NCI-H2171 treated with DMSO at 0.1 percent for 48 hours (cell line): ENCODE data around the gene RNF4.
A peak's percentile ranks its signal among the peaks of the same experiment; 100 is the strongest.
"Not testable (repeated sequence)": the region's sequence is repeated elsewhere in the genome, so short reads cannot be mapped to it uniquely, and the experiment has no call there.

Experiments used
- DNase-seq: peaks from one replicate; lab custom pipeline; 2025; lab: John Stamatoyannopoulos, UW

The RNF4 gene, protein sequence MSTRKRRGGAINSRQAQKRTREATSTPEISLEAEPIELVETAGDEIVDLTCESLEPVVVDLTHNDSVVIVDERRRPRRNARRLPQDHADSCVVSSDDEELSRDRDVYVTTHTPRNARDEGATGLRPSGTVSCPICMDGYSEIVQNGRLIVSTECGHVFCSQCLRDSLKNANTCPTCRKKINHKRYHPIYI

DNA sequence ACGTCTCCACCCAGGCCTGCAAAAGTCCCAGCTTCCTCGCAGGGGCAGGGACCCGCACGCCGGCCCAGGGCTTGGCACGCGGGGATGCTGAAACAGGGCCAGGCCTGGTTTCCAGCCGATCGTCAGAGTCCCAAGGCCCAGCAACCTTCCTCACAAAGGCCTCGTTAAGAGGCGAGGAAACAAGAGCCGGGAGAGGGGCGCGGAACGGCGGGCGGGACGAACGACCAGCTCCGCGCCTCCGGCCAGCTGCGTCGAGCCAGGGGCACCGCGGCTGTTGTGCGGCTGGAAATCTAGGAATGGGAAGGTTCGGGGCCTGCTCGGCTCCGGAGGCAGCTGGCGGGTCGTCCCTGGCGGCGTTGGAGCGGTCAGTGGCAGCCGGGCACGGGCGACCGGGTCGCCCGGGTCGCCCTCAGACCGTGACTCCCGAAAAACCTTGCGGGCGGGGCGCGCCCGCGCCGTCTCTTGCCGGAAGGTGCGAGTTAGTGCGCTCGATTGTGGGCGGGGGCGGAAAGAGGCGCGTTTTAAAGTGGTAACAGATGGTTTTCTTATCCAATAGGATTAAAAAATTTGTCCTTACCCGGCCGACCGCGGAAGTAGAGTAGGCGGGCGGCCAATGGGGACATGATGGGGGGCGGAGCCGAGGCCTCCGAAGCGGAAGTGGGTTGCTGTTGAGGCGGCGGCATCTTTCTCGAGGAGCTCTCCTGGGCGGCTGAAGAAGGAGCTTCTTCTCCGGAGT is at the start of gene RNF4:
Gene RNF4, plus strand, starts transcription at position 651 of the 736 bp plus-strand sequence. CDS start 21,388 bp downstream, outside the sequence.
- DNase-seq: peak; percentile 89

DNA sequence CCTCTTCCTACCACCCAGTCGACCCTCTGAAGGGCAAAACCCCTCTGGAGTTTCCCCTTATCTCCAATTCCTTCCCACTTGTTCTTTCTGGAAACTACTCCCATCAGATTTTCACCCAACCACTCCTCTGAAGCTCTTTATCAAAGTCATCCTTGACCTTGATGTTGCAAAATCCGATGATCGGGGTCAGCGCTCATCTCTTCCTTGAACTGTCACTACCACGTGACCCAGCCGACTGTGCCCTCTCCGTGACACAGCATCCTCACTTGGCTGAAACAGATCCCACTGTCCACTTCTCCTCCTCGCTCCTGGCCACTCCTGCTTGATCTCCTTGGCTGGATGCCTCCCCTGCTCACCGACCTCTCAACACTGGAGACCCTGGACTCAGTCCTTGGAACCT is 49.1 kb upstream of the RNF4 start:
- no peak for DNase-seq

DNA sequence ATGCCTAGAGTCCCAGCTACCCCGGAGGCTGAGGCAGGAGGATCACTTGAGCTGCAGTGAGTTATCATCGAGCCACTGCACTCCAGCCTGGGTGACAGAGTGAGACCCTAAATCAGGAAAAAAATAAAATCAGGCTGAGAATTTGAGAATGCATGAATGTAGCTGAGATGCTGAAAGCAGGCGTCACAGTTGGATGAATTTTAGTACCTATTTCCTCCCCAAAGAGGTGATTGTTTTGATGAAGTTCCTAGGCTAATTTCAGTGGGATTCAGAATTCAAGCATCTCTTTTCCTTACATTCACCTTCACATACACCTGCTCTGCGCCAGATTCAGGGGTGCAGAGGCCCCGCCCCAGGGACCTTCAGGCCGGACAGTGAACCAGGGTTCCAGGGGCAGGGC is 47.0 kb upstream of the RNF4 start:
- no peak for DNase-seq

DNA sequence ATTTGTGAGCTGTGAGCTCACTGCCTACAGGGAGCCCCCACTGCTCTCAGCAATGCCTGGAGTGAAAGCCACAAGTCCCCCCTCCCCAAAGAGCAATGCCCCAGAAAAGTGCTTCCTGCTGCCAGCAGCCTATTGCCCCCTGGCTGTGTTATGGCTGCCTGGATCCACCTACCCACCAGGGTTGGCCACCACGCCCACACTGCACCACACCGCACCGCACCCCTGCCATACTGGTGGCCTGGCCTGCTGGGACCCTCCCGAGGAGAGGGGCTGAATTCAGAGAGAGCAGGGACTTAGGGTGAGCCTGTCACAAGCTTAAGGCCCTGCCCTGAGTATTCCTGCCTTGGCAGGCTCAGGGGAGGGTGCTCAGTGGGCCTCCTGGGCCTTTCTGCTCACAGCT is 45.8 kb upstream of the RNF4 start:
- no peak for DNase-seq

DNA sequence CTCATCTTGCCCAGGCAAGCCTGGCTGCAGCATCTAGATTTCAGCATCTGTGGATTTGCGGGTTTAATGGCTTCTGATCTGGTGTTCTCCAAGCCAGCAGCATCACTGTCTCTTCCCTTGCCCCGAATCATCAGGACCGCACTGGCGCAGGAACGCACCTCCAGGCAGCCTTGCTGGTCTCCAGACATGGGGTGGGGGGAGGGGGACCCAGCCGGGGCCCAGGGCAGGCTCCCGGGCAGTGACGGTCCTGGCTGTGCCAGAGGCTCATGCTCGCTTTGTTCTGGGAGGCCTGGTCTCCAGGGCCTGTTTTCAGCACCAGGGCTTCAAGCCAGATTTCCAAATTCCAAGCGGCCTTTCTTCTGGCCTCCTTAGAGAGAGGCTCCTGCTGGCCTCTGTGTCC is 45.2 kb upstream of the RNF4 start:
- no peak for DNase-seq

DNA sequence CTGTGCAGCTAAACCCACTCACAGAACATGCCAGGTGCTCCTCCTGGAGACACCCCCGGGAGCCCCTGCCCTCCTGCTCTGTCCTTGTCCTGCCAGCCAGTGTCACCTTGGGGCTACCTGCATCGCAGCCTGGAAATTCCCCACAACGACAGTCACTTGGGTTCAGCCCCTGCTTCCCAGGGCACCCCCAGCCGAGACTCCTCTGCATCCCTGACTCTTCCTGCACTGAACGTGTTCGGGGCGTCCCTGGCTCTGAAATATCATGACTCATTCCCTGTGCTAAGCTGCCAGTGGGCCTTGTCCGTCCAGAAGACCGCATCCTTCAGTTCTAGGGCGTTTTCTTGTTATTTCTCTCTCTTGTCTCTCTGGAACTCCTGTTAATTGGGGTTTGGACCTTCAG is 44.3 kb upstream of the RNF4 start:
- DNase-seq: no peak

DNA sequence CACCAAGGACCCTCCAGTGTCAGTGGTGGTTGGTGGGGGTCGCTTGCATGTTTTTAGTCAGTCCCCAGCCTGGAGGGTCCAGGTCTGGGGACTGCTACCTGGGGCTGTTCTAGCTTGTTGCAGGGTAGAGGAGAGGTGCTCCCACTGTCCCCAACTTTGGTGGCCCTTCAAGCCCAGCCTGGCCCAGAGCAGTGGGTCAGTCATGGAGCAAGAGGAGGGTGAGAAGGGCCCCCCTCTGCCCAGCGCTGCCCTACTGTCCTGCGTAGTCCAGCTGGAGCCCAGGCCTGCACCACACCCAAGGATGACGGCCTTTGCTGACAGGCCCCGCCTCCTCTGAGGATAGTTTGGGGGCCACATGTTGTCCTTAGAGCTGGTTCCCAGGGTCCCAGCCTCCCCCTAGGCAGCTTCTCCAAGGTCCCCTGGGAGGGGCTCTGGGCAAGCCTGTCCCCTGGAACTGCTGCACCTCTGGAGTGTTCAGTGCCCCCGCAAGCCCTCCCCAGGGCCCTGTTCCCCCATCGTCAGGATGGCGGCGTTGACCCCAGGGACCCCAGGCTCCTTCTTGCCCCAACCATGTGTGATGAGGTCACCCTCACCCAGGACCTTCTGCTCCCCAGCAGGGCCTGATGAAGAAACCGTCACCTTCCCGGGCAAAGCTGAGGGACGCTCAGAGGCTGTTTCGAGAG is 43.4 kb upstream of the RNF4 start:
- DNase-seq: no peak

DNA sequence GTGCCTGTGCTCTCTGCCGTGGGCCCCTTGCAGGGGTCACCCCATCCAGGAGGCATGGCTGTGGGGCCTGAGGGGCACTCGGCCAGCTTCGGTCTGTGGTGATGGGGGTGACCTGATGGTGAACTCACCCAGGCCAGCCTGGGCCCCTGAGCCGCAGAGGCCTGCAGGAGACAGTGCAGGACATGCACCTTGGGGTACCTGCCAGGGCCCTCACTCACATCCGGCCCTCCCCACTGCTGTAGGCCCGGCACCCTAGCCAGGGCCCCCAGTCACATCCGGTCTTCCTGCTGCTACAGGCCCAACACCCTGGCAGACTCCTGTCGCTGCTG is 42.9 kb upstream of the RNF4 start:
- no peak for DNase-seq

DNA sequence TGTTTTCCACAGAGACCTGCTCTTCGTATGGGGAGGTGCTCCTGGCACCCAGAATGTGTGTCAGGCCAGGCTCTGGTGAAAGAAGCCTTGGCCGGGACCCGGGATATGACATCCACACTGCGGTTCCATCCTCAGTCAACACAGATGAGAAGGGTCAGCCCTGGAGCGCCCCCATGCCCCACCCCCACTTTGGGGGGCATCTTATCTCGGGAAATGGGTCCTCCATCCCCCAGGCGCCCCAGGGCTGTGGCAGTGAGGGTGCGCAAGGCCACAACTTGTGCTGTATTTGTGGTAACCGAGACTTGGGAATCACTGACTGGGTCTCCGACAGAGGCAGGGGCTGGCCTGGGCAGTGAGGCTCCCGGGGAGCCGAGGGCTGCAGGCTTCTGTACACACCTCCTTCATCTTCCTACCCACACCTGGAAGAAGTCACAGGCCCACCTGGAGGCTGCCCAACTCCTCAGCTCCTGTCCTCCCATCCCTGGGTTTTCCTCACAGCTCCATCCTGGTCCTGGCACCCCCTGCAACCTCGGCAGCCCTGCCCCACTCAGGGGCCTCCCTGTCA is 42.1 kb upstream of the RNF4 start:
- no peak for DNase-seq

DNA sequence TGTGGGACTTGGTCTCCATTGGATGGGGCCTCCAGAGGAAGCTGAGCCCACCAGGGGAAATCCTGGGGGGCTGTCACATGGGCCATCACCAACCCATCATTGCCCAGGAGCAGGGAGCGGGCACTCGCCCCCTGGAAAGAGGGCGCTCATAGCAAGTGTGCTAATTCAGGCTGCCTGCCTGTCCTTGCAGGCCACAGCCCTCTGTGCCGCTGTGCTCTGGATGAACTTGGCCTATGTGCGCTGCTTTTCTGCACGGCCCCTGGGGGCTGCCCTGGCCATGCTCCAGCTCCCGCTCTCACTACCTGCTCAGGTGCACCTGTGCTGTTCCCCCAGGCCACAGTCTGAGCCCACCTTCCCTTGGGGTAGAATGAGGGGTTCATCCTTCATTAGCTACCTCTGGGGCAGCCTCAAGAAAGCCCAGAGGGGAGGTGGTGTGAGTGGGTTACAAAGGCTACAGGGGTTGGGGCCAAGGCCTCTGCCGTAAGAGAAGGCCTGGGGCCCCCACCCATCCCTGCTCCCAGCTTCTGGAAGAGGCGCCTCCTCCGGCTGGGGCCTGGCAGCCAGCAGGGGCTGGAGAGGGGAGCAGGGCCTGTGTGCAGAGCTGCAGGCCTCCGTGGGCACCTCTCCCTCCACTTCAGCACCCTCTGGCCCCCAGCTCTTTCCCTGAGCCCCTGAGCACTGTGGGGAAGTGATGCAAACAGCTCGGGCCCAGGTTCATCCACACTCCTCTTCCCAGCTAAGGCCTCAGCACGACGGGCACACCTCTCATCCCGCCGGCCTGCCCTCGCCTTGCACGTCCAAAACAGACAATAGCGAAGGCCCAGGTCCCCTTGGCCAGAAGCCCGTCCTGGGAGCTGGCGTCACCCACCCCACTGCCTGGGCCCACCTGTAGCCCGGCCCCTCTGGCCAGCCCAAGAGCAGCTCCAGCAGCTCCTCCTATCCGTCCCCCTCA is 41.2 kb upstream of the RNF4 start:
- DNase-seq: no peak

DNA sequence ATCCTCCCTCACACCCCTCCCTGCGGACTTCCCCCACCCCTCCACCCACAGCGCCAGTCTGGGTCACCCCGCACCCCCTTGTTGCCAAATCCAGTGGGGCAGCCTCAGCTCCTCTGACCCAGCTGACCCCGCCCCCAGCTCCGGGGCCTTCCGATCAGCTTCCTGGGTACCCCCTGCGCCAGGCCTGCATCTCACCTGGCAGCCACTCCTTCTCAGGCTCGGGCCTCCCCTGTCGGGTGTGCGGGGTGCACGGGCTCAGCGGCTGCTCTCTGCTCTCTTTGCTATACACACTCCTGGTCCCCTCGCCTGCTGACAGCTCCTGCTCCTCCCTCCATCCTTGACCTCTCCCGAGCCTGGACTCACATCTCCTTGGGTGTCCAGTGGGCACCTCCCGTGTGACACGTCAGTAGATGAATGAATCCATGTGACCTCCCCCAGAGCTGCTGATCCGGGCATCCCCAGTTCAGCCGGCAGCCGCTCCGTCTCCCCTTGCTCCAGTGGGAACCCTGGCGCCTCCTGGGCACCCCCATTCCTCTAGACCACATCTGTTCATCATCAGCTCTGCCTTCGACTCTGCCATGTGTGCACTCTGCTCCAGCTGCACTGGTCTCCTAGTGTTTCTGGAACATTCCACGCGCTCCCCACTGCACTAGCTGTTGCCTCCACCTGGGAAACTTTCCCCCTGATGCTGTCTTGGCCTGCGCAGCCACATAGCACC is 40.3 kb upstream of the RNF4 start:
- DNase-seq: no peak

DNA sequence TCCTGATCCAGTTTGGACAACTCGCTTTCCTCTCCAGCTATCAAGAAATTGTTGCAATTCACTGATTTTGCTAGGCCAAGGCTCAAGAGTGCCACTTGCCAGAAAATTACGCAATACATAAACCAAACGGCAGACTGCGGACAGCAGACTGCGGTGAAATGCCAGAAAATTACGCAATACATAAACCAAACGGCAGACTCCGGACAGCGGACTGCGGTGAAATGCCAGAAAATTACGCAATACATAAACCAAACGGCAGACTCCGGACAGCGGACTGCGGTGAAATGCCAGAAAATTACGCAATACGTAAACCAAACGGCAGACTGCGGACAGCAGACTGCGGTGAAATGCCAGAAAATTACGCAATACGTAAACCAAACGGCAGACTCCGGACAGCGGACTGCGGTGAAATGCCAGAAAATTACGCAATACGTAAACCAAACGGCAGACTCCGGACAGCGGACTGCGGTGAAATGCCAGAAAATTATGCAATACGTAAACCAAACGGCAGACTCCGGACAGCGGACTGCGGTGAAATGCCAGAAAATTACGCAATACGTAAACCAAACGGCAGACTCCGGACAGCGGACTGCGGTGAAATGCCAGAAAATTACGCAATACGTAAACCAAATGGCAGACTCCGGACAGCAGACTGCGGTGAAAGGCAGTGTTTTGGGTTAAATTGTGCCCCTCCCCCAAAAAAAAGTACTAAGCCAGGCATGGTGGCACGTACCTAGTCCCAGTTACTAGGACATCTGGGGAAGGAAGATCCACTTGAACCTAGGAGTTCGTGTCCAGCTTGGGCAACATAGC is 38.8 kb upstream of the RNF4 start:
- DNase-seq: not testable (repeated sequence)

DNA sequence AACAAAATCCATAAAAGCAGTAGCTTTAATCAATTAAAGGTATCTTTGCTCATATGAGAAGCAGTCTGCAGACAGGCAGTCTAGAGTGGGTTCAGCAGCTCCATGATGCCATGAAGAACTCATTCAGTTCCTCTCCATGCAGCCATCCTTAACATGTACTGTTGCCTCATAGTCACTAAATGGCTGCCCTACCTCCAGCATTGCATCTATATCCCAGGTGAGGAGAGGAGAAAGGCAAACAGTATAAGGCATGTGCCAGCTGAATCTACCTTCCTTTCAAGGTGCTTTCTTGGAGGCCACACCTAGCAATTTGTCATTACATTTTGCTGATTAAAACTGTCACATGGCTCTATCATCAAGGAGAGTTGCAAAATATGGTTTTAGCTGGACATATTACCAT is 36.9 kb upstream of the RNF4 start:
- no peak for DNase-seq

DNA sequence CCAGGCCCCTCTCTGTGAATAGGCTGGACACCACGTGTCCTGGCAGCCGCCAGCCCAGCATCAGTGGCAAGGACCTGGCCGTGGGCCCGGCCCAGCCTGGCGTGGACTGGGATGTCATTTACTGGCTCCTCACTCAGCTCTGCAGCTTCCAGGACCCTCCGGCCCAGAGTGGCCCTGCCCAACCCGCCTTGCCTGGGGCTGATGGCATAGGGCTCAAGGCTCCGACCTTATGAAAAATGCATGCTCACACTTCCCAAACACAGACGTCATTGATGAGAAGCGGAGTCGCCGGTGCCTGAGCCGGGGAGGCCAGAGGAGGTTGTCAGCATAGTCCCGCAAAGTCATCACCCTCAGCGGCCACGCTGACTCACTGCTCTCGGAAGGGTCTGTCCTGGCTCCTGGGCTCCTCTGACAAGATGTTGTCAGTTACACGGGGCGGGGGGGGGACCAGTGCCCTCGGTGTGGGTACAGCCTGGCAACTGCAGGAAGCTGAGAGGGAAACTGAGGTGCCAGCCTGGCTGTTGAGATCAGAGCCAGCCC is 35.8 kb upstream of the RNF4 start:
- no peak for DNase-seq

DNA sequence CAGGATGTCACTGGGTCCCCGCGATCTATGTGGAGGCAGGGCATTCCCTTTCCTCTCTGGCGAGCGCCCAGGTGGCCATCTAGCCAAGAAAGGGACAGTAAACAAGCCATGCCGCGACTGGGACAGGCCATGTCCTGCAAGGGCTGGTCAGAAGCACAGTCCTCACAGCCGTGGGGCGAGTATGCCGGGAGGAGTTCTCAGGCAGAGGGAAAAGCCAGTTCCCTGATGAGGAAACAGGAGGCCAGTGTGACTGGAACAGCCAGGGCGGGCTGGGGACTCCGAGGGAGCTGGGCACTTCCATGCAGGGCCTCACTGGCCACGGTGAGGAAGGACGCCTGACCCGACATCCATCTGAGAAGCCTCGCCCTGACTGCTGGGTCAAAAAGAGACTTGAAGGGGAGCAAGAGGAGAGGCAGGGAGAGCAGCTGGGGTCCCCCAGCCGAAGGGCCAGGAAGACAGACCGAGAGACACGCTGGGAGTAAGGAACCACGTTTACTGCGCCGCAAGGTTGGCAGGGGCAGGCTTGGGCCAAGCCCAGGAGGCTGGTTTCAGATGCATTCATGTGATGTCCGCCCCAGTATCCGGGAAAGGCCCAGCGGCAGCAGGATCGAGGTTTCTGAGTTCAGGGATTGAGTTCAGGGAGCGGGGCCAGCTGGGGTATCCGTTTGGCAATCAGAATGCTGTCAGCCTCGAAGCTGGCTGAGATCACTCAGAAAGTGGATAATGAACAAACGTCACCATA is 35.1 kb upstream of the RNF4 start:
- DNase-seq: no peak

DNA sequence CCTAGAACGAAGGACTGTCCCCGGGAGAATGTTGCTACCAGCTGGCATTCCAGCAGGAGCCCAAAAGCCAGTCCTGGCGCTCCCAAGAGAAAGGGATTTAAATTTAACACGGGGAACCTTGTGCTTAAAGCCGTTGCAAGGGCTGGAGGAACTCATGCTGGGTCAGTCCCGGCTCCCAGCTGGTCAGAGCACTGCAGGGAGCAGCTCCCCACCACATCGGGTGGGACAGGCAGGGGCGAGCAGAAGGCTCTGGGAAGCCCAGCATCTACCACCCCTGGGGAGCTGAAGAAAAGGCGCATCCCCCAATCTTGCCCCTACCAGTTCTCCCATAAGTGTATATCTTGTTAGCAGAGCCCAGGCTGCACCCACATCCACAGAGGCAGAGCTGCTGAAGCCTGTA is 34.5 kb upstream of the RNF4 start:
- no peak for DNase-seq

DNA sequence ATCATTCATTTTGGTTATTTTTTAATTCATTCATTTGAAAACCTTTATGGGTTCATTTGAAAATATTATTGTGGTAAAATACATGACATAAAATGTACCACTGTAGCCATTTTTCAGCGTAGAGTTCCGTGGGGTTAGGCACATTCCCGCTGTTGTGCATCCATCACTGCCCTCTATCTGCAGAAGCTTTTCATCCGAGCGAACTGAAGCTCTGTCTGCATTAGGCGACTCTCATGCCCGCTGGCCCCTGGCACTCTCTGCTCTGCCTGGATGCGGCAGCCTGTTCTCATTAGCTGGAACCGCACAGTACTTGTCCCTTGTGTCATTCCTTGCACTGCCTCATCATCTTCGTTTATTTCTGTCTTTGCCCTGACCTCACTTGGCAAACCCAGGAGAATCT is 32.6 kb upstream of the RNF4 start:
- DNase-seq: no peak

DNA sequence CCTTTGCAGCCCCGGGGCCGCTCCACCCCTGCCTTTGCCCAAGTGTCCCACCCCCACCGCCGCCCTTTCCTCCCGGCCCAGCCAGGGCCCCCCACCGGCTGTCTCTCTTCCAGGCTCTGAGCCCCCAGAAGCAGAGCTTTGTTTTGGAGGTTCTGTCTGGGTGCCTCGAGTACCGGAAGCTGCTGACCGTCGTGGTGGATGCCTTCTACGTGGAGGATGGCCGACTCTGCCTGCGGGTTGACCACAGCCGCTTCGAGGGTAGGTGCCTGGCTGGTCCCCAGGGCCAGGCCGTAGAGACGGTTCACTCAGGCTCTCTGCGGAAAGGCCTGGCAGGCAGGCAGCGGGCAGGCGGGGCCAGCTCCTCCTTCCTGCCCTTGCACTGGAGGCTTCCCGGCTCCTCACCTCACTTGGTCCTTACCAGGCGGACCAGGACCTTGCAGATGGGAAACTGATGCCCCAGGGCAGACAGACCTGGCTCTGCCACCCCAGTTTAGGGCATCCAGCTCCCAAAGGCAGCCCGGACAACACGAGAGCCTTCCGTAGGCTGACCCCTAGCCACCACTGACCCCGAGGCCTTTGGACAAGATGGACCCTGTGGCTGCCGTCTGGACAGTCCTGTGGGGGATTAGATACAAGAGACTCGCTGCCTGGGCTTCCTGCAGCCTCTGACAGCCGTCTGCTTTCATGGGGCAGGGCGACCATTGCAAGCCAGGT is 32.0 kb upstream of the RNF4 start:
- DNase-seq: no peak
